GM12892 (cell line): ENCODE data around the gene BDH1.

Source experiments
- DNase-seq: peaks from one replicate; pipeline ENCODE4 v3.0.0; 2011; ENCODE audit not compliant: insufficient read length
- FAIRE-seq: peaks from 2 replicates; lab custom pipeline; 2011; peaks lifted over from hg19 to GRCh38; lab: Jason Lieb, UNC
- POLR2A ChIP-seq: IDR thresholded peaks from 2 replicates; pipeline ENCODE4 v1.6.1; 2011; ENCODE audit warnings: low read depth, low read length, control low read depth
- POLR2AphosphoS5 ChIP-seq: IDR thresholded peaks from 2 replicates; pipeline ENCODE4 v1.6.1; 2011; ENCODE audit warnings: low read depth, low read length, control low read depth
- TAF1 ChIP-seq: IDR thresholded peaks from 2 replicates; pipeline ENCODE4 v1.6.1; 2011; ENCODE audit warnings: low read depth, mild to moderate bottlenecking, control low read depth, low read length, borderline replicate concordance

Gene BDH1

DNA sequence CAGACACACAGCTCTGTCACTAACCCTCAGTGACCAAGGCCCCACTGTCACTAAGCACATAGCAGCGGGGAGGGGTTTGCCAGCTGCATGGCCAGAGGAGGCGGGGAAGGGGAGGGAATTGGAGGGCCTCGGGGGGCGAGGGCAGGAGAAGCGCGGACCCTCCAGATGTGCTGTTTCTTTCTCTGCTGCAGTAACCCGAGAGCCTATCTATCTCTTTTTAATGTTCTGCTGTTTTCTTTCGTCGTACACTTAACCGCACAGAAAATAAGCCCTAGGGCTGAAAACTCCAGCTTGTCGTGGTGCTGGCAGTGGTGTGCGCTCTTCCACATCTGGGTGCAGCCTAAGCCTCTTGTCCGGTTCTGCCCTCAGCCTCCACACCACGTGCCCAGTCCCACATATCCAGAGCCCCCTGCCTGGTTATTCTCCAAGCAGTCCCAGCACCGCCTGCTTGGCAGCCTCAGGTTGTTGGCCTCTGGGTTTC lies 51.1 kb downstream of the BDH1 start:
- no peak for DNase-seq

DNA sequence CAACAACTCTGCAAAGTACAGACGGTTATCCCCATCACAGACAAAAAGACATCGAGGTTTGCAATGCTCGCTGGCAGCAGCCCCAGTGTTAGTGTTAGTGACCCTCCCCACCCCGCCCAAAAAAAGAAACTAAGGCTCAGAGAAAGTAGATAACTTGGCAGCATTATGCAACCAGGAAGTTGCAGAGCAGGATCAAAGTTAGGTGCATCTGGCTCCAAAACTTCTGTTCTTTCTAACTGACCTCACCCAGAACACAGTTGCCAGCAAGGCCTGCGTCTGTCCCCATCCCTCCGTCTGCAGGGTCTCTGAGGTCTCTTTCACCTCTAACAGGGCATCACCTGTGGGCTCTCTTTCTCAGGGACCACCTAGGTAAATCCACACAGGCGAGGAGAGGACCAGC lies 51.5 kb downstream of the BDH1 start:
- no peak for DNase-seq
- TF ChIP-seq TAF1 (no peak), POLR2AphosphoS5 (no peak), POLR2A (no peak)
- no peak for FAIRE-seq

More for the DNA sequence above, 51.1 kb downstream of the BDH1 start:
- no peak for FAIRE-seq
- TF ChIP-seq POLR2AphosphoS5, result no peak
- no peak for TF ChIP-seq POLR2A
- TF ChIP-seq TAF1, result no peak

DNA sequence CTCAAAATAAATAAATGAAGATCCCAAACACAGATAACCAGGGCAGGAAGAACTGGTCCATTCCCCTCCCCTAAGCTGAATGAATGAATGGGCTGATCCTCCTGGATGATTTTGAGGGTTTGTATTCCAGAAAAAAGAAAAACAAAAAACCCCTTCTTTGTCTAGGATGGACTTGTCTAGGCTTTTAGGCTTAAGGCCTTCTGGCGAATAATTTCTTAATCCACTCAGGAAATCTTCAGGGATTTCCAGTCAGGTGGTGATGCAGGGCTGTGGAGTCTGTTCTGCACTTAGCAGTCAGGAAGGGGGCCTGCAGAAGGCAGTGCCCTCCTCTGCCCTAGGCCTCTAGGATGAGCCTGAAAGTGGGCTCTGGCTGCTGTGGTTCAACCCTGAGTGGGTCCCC lies 52.1 kb downstream of the BDH1 start:
- TF ChIP-seq POLR2A (no peak), POLR2AphosphoS5 (no peak), TAF1 (no peak)
- DNase-seq (no peak), FAIRE-seq (no peak)

DNA sequence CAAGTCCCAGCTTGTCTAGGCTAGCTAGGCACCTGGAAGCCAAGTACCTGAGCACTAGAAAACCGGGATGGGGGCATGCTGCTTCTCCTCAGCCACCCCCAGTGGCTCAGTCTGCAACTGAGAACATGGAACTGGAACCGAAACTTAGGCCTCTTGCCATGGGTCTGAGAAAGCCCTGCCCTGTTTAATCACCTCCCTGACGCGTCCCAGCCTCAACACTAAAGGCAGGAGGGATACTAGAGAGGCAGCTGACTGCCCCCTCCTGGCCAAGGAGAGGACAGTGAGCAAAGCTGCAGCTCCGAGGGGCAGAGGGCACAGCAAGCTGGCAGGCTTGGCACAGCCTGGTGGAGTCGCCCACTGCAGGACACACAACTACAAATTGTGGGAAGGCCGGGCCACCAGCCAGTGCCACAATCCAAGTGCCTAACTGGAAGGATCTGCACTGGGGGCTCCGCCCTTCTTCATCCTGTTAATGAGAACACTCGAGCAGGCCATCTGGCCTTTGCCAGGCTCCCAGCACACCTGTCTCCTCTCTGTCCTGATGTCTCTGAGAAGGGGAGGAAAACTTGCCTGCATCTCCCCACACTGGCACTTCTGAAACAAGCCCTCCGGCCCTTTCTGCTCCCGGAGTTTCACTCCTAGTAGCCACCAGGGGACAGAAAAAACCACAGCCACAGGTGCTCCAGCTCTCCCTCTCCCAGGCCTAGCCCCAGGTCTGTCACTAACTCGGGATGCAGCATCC lies 53.7 kb downstream of the BDH1 start:
- FAIRE-seq (peak; percentile 83), DNase-seq (peak; percentile 62)
- TF ChIP-seq POLR2A (no peak), POLR2AphosphoS5 (no peak), TAF1 (no peak)

DNA sequence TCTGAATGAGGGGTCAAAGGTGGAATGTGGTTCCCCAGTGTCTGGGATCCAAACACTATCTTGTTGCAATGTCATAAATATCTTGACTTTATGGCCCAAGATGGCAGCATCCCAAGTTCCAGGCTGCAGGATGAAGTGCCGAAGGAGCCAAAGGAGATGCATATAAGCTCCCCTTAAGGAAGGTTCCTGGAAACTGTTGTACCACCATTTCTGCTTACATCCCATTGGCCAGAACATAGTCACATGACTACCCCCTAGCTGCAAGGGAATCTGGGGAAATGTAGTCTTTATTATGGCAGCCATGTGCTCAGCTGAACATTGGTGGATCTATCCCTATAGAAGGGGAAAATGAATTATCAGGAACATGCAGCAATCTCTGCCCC lies 54.3 kb downstream of the BDH1 start:
- no peak for FAIRE-seq
- no peak for TF ChIP-seq POLR2AphosphoS5
- TF ChIP-seq TAF1, result no peak
- no peak for TF ChIP-seq POLR2A
- DNase-seq, result no peak

DNA sequence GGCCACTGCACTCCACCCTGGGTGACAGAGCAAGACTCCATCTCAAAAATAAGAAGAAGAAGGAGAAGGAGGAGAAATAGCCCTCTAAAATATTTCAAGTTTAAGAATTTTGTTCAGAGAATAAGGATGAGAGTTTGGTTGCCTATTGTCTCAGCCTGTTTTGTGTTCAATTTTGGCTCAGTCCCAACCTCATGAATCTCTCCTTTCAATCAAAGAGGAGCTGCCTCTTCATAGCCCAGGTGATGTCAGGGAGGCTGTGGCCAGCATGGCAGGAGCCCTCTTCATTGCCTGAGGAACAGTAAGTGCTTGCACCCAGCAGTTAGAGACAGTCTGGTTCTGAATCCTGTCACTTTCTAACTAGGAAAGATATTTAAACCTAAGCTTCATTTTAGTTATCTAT lies 55.0 kb downstream of the BDH1 start:
- FAIRE-seq (no peak), DNase-seq (no peak)
- TF ChIP-seq TAF1 (no peak), POLR2A (no peak), POLR2AphosphoS5 (no peak)

DNA sequence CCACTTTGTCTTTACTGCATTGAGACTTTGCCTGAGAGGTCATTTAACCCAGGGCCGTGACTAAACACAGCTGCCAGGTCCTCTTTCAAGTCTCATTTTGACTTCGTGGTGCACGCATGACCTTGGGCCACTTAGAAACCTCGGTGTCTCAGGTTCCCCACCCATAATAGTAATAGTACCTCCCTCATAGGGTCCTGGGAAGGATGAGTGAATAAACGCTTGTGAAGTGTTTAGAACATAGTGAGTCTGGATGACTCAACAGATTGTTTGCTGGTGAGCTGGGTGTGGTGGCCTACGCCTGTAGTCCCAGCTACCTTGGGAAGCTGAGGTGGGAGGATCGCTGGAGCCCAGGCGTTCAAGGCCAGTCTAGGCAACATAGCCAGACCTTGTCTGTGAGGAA lies 56.3 kb downstream of the BDH1 start:
- no peak for DNase-seq
- FAIRE-seq, result no peak
- TF ChIP-seq POLR2AphosphoS5, result no peak
- no peak for TF ChIP-seq POLR2A
- TF ChIP-seq TAF1, result no peak

DNA sequence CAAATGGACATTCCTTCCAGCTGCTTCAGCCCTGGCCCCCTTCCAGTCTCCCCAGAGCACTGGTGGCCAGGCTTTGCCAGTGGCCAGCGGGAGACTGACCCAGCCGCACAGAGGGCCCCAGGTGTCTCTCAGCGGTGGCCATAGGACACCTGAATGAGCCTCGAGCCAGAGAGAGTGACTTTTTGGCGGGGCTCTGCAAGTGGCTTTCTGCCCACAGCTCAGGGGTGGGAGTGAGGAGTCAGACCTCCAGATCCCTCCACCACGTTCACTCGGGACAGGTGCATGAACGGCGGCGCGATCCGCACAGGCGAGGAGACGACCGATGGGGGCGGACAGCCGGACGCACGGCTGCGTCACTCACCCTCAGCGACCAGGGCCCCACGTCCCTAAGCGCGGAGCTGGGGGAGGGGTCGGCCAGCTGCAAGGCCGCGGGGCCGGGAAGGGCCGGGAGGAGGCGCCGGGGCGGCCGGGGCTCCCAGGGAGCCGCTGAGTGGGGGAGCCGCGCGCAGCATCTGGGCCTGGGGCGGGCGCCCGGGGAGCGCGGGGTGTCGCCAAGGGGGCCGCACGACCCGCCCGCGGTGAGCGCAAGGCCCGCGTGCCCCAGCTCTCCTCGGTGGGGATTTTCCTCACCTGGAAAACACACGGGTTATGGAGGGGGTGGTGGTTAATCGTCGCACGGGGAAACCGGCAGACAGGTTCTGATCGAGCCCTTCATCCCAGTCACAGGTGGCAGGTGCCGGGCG lies 57.1 kb downstream of the BDH1 start:
- no peak for FAIRE-seq
- no peak for DNase-seq
- no peak for TF ChIP-seq POLR2A

DNA sequence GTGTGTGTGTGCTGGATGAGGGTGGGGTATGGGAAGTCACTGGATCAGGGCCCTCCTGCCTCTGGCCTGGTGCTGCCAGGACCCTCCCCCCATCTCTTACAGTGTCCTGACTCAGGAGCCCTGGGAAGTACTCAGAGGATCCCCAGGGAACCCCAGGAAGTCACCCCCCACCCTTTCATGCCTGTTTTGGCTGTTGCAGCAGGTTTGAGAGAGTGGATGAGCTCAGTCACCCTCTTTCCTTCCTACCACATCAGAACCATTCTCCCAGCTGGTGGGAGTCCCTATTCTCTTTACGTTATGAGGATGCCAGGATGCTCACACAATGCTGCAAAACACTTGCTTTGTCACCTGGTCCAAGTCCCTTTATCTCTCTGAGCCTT lies 59.0 kb downstream of the BDH1 start:
- DNase-seq (no peak), FAIRE-seq (no peak)
- no peak for TF ChIP-seq POLR2A
- TF ChIP-seq TAF1, result no peak
- TF ChIP-seq POLR2AphosphoS5, result no peak

DNA sequence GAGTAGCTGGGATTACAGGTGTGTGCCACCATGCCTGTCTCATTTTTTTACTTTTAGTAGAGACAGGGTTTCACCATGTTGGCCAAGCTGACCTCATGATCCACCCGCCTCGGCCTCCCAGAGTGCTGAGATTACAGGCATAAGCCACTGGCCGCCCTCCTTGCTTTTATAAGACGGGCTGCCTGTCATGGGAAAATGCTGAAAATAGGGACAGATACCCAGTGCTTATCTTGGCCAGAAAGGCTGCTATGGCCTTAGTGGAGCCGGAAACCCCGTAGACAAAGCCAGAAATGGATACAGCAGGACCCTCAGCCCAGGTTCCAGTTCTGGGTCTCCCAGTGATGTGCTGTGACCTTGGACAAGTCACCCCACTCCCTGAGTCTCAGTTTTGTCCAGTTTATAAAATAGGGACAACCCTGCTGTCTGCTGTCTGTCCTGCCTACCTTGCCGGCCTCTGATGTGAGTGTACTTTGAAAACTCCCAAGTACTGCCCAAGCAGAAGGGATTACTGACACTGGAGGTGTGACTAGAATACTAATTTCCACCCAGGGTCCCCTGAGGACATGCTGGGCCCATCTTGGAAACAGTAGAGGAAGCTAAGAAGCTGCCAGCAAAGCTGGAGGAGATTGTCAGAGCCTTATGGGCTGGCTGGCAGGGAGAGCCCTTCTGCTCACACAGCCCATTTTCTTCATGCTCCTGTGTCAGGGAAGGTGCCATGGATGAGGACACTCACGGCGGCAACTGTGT lies 59.6 kb downstream of the BDH1 start:
- FAIRE-seq (no peak), DNase-seq (no peak)
- TF ChIP-seq POLR2AphosphoS5, result no peak

DNA sequence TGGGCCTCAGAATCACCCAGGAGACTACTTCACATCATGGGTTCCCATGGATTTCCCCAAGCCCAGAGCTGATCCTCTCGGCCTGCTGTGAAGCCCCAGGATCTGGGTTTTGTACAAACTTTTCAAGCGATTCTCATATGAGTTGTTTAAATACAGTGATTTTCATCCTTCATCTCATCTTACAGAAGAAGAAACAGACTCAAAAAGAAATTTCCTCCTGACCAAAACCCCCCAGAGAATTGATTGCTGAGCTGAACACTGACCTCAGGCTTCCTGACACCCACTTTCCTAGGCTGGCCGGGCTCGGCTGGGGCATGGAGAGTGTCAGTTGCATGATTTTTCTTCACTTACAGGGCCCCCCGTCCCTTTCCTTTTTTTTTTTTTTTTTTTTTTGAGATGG lies 60.3 kb downstream of the BDH1 start:
- DNase-seq (no peak), FAIRE-seq (no peak)
- TF ChIP-seq POLR2AphosphoS5 (no peak), POLR2A (no peak), TAF1 (no peak)
